ENCODE results near the gene CD300C. TPM values are rescaled to one million over a fixed set of nuclear protein-coding genes. Genes with fewer than 3 reads are reported as not detected.

The CD300C gene
- 0.16 and 0.17 TPM in 2 replicates for total RNA-seq

GRCh38 chr17:74545843-74546230 is at the start of gene CD300C:
Gene CD300C (minus strand): TSS chr17:74546115. CDS start chr17:74545782, 333 bp downstream.
- no peak for DNase-seq
- intact Hi-C loops (cut with micrococcal nuclease) = no loop called here
- peaks cover 3% of the 10 kb centered on the region for H3K27me3 Mint-ChIP-seq
- H3K4me1 Mint-ChIP-seq = peaks cover 4% of the 10 kb centered on the region
- H3K36me3 Mint-ChIP-seq (ENCODE audit: low read depth) = no peaks in the 10 kb centered on the region
- ATAC-seq (ENCODE audit: low read depth) = peak; percentile 31
- no peak for TF ChIP-seq CTCF (IDR thresholded peaks at IDR 0.05)
- ChIA-PET POLR2A (interaction anchor here (0.5 to 0.7 kb wide), 2 partner anchors 10 to 13 kb away, joined by 3 to 6 read pairs; no protein-coding TSS in a partner anchor), CTCF (no interaction called here)
- H3K4me3 Mint-ChIP-seq = no peak within 1 kb of the TSS
- no peak within 1 kb of the TSS for H3K27ac Mint-ChIP-seq
- no peaks in the 10 kb centered on the region for H3K9me3 Mint-ChIP-seq

GRCh38 chr17:74595037-74595750 is 49.3 kb upstream of the CD300C start:
- CTCF ChIA-PET = no interaction called here

GRCh38 chr17:74592087-74592990 is 46.4 kb upstream of the CD300C start, which contains the start of gene CD300LD:
Gene CD300LD (minus strand): TSS chr17:74592283. CDS start chr17:74592202, 81 bp downstream.
- Mint-ChIP-seq H3K9me3 (peaks cover 4% of the 10 kb centered on the region), H3K36me3 (ENCODE audit: low read depth) (no peaks in the 10 kb centered on the region), H3K27ac (no peak within 1 kb of the TSS), H3K27me3 (peaks cover 9% of the 10 kb centered on the region), H3K4me3 (no peak within 1 kb of the TSS), H3K4me1 (peaks cover 16% of the 10 kb centered on the region)
- ChIA-PET CTCF (interaction anchor here (0.6 to 1.2 kb wide), 2 partner anchors 65 to 178 kb away, joined by 3 read pairs; no protein-coding TSS in a partner anchor), POLR2A (no interaction called here)
- ATAC-seq (ENCODE audit: low read depth) (peak; percentile 67), DNase-seq (no peak)
- TF ChIP-seq CTCF (IDR thresholded peaks at IDR 0.05) = no peak
- intact Hi-C loops (cut with micrococcal nuclease) = loop anchor here (2.0 kb wide), 1 partner anchor 18 kb away; no protein-coding TSS in a partner anchor

More at GRCh38 chr17:74595037-74595750, 49.3 kb upstream of the CD300C start:
- no peaks in the 10 kb centered on the region for H3K36me3 Mint-ChIP-seq (ENCODE audit: low read depth)
- H3K4me1 Mint-ChIP-seq = peaks cover 41% of the 10 kb centered on the region
- intact Hi-C loops (cut with micrococcal nuclease) = no loop called here
- no peak overlapping the region for H3K27ac Mint-ChIP-seq
- no peak for TF ChIP-seq CTCF (IDR thresholded peaks at IDR 0.05)
- peaks cover 2% of the 10 kb centered on the region for H3K27me3 Mint-ChIP-seq
- DNase-seq = no peak
- POLR2A ChIA-PET = no interaction called here
- H3K9me3 Mint-ChIP-seq = peaks cover 4% of the 10 kb centered on the region
- no peak overlapping the region for H3K4me3 Mint-ChIP-seq
- ATAC-seq (ENCODE audit: low read depth) = no peak

- peaks cover 15% of the 10 kb centered on the region for H3K4me1 Mint-ChIP-seq
- no peak overlapping the region for H3K27ac Mint-ChIP-seq
- ChIA-PET CTCF (interaction anchor here (0.6 to 1.2 kb wide), 2 partner anchors 66 to 178 kb away, joined by 3 read pairs; no protein-coding TSS in a partner anchor), POLR2A (no interaction called here)
- no peak for TF ChIP-seq CTCF (IDR thresholded peaks at IDR 0.05)
- no peak for ATAC-seq (ENCODE audit: low read depth)
- no peak for DNase-seq
- H3K4me3 Mint-ChIP-seq = no peak overlapping the region
- H3K27me3 Mint-ChIP-seq = peaks cover 7% of the 10 kb centered on the region
- no peaks in the 10 kb centered on the region for H3K36me3 Mint-ChIP-seq (ENCODE audit: low read depth)
- no peaks in the 10 kb centered on the region for H3K9me3 Mint-ChIP-seq
- intact Hi-C loops (cut with micrococcal nuclease) = no loop called here
Observed at GRCh38 chr17:74591503-74591902, 45.6 kb upstream of the CD300C start.

GRCh38 chr17:74585711-74586110 is 39.8 kb upstream of the CD300C start:
- ChIA-PET CTCF (no interaction called here), POLR2A (interaction anchor here (0.6 kb wide), 1 partner anchor 56 kb away, joined by 4 read pairs; no protein-coding TSS in a partner anchor)
- Mint-ChIP-seq H3K9me3 (peaks cover 7% of the 10 kb centered on the region), H3K36me3 (ENCODE audit: low read depth) (no peaks in the 10 kb centered on the region), H3K27me3 (peaks cover 12% of the 10 kb centered on the region), H3K4me3 (no peak overlapping the region), H3K27ac (no peak overlapping the region), H3K4me1 (no peaks in the 10 kb centered on the region)
- TF ChIP-seq CTCF (IDR thresholded peaks at IDR 0.05) = no peak
- intact Hi-C loops (cut with micrococcal nuclease) = no loop called here
- ATAC-seq (ENCODE audit: low read depth) = no peak
- no peak for DNase-seq
